Fibroblast of skin of right biceps (primary cell): Measurements from ENCODE around the gene FOXS1.

Source experiments
- DNase-seq: peaks from one replicate; pipeline ENCODE4 v3.0.0-alpha.2; 2013

The FOXS1 gene

GRCh38 chr20:31860390-31861134 is 15.2 kb upstream of the FOXS1 start:
- no peak for DNase-seq

- no peak for DNase-seq
Measured at GRCh38 chr20:31859998-31860380, 14.6 kb upstream of the FOXS1 start.

GRCh38 chr20:31859266-31859997 is 14.0 kb upstream of the FOXS1 start:
- DNase-seq: no peak

DNA sequence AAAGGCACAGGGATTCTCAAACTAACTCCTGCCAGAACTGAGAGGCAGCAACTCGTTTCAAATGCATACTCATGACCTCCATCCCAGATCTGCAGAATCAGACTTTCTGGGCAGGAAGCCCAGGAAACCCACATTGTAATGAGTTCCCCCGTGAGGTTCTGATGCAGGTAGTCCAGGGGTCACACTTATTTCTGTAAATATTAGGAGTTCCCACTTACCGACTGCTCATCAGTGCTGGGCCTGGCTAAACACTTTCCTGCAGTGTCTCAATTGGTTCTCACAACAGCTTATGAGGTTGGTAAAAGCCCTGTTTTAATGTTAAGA is 13.3 kb upstream of the FOXS1 start:
- no peak for DNase-seq

GRCh38 chr20:31857861-31858759 is 12.7 kb upstream of the FOXS1 start:
- no peak for DNase-seq

- no peak for DNase-seq
Measured at GRCh38 chr20:31856516-31856915, 11.1 kb upstream of the FOXS1 start.

- no peak for DNase-seq
Measured at GRCh38 chr20:31853481-31853880, 8.1 kb upstream of the FOXS1 start.

GRCh38 chr20:31851240-31851955 is 6.0 kb upstream of the FOXS1 start:
- no peak for DNase-seq

DNA sequence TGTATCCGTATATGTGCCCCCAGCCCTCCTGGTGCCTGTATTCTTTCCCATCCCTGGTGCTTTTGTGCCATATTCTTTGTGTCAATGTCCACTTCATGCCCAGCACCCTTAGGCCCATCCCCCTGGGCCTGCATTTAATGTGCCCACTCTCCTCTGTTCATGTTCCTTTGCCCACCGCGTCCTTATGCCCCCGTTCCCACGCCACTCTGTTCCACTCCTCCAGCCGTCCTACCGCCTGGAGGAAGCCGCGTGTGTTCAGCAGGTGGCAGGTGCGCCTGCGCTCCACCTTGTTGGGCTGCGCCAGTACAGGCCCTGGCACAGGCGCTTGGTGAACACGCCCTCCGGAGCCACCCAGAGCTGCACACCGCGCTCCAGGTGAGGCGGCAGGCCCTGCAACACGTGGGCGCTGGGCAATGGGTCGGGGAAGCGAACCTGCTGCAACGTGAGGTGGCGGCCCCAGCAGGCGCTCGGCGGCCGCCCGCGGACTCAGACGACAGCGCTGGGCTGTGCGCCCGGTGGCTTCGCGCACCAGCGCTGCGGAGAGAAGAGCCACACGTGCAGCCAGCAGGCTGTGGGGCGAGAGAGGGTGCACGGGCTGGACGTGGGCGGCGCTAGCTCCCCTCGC is 4.0 kb upstream of the FOXS1 start:
- DNase-seq: no peak

DNA sequence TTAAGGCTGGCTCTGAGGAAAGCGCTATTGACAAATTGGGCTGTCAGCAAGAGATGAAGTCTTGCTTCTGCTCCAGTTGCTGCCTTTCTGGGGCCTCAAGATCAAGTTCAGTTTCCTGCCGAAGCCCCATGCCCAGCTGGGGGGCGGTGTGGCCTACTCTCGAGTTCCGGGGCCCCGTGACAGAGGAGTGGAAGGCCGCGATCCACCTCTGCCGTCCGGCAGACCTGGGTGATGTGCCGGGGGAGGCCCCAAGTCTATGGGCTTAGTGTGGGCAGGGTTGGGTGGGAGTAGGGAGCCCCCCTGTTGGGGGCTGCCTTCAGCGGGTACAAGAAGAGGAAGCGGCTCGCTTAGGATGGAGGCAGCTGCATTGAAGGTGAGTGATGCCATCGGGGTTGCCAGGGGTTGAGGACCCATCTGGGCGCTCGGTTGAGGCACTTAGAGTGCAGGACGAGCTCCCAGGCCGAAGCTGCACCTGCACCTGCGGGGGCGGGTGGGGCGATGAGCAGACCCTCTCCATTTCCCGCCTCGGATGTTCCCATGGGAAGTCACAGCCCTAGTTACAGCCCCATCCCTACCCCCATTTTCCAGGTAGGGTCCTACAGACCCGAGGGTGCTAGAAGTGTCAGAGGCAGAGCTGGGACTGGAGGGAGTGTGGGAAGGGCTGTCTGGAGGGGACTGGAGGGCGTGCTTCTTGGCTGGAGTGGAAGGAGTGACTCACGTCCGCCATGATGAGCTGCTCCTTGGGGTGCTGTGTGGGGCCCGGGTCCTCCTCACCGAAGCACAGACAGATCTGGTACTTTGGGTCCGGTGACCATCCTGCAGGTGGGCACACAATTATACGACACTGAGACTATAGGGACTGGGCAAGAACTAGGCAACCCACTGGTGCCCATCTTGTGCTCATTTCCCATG is 2.9 kb upstream of the FOXS1 start:
- no peak for DNase-seq

DNA sequence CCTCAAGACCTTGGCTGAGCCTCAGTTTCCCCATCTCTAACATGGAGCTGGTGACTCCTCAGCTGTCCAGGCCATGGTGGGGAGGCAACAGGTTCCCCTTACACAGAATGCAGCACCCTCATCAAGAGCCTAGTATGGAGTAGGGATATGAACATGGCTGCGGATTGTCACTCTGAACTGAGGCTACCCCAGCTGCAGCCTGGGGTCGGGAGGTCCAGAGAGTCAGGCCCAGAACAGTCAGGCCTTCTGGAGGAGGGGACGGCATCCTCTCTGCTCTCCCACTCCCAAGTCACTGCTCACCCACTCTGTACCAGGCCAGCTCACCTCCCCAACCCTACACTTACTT is 1.4 kb upstream of the FOXS1 start:
- DNase-seq: no peak

- DNase-seq: no peak
Measured at GRCh38 chr20:31844737-31845299, 586 bp downstream of the FOXS1 start.

DNA sequence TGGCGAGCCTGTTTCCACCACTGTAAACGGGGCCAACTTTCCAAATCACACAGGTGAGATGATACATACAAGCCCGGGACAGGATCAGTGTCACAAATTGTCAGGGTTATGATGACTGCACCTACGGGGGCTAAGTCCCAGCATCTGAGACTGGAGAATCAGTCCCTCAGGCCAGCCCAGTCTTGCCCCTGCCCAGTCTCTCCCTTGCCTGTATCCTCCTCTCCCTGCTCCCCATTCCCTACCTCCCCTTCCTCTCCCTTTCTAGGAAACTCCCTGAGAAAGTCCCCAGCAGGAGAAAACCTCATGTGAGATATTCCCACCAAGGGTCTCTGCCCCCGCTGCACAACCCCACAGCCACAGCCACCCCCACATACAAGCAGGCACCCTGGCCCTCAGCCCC is 1.5 kb downstream of the FOXS1 start:
- no peak for DNase-seq

DNA sequence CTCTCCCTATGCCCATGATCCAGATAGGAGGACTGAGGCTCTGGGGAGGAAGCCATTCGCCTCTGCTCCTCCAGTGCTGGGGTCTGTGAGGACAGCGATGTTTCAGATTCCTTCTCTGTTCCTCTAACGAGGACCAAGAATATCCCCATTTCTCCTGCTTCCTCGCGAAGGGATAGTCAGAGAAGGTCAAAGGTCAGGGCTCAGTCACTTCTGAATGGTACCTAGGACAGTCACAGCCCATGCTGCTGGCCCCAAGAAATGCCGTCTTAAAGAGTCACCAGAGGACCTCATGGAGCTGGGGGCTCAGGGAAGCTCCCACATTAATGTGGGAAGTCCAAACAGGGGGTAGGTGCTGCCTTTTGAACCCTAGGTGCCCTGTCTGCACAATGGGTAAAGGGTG is 2.1 kb downstream of the FOXS1 start:
- DNase-seq: no peak

- peak; percentile 70 for DNase-seq
Measured at GRCh38 chr20:31842471-31843157, 2.8 kb downstream of the FOXS1 start.

DNA sequence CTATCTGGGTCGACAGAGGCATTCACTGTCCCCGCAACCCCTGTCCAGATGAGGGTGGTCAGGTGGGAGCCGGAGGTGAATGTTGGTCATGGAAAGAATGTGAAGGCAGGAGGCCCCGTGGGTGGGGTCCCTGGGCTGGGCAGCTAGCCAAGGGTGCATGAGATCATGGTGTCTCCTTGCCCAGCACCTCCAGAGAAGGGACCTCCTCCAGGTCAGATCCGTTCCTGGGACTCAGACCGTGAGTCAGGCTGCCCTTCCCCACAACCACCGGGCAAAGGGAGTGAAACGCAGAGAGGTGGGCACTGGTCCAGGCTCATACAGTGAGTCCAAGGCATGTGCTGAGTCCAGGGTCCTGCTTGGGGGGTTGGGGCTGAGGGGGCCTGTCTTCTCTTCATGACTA is 3.5 kb downstream of the FOXS1 start:
- peak; percentile 80 for DNase-seq

DNA sequence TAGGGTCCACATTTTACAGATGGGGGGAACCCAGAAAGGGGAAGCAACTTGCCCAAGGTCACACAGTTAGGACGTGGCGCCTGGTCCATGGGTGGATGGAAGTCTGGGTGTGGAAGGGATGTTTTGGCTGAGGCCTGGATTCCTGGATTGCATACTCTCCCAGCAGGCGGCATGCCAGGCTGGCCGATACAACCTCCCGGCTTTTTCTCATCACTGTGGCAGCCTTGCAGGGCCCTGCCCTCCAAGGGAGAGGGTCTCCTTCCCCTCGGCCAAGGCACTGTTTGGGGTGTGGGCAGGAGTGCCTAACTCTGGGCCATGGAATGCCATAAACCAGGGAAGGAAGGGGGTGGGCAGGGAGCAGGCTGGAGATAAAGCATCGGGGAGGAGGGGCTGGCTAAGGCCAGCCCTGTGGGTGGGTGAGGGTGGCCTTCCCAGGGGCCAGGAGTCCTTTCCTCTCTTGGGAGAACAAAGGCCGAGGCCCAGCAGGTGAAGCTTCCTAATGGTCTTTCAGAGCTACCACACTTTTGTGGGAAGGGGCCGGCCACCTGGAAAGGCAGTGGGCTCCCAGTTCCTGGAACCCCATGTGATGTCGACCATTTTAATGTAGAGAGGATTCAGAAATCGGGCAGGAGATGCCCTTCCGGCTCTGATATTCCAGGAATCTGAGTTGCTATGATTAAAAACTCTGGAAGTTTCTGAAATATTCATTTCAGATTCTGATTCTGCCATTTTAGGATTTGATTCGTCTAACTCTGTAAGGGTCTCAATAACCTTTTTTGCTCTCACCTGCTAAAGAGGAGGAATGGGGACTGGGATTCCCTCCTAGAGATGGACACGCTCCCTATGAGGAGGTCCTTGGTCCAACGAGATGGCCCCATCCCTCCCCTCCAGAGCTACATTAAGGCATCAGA is 4.2 kb downstream of the FOXS1 start:
- no peak for DNase-seq

DNA sequence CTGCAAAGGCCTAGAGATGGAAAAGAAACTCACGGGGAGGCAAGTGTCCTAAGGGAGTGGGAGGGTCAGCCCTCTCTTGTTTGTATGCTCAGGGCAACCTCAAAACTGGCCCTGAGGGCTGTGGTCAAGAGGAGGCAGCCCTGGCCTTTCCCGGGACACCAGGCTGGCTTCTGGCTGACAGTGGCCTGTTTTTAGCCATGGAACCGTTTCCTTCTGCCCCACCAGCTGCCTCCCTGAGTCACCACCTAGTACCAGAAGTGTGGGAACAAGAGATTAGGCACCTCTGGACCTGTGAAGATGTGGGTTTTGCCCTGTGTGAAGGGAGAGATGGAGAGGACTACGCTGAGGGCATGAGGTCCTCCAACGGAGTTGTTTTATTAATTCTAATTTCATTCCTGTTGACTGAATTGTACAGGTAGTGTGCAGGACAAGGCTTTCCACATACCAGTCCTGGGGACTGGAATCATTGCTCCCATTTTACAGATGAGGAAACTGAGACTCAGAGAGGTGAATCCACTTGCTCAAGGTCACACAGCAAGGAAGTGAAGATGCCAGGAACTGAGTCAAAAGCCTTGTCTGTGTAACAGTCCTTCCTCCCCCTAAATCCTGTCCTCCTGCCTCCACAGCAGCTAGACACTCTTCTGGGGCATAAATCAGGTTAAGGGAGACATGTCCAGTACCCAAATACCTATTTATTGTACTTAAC is 5.5 kb downstream of the FOXS1 start:
- no peak for DNase-seq
